Adipocyte (in vitro differentiated cells): Measurements from ENCODE around the gene DHRS13.

Experiments
- DNase-seq: peaks from one replicate; pipeline ENCODE4 v3.0.0-alpha.2; 2015; ENCODE audit warnings: low read depth
- H3K27me3 ChIP-seq: replicated peaks from 2 replicates; pipeline ENCODE4 v1.7.0; 2013; ENCODE audit warnings: mild to moderate bottlenecking, low read length, moderate library complexity; ENCODE audit not compliant: control insufficient read depth, insufficient read depth
- H3K36me3 ChIP-seq: 2 replicates; pipeline ENCODE4 v1.7.0; 2013; ENCODE audit warnings: low read length, mild to moderate bottlenecking, moderate library complexity; ENCODE audit not compliant: control insufficient read depth, insufficient read depth, severe bottlenecking
- H3K4me1 ChIP-seq: 2 replicates; pipeline ENCODE4 v1.7.0; 2013; ENCODE audit warnings: mild to moderate bottlenecking, low read length, moderate library complexity; ENCODE audit not compliant: control insufficient read depth, insufficient read depth
- H3K4me3 ChIP-seq: 2 replicates; pipeline ENCODE4 v1.7.0; 2013; ENCODE audit warnings: mild to moderate bottlenecking, low read length, moderate library complexity
- H3K9ac ChIP-seq: 2 replicates; pipeline ENCODE4 v1.7.0; 2013; ENCODE audit warnings: mild to moderate bottlenecking, low read length, moderate library complexity
- H3K9me3 ChIP-seq: 2 replicates; pipeline ENCODE4 v1.7.0; 2013; ENCODE audit warnings: mild to moderate bottlenecking, low read length, moderate library complexity; ENCODE audit not compliant: control insufficient read depth

The DHRS13 gene

DNA sequence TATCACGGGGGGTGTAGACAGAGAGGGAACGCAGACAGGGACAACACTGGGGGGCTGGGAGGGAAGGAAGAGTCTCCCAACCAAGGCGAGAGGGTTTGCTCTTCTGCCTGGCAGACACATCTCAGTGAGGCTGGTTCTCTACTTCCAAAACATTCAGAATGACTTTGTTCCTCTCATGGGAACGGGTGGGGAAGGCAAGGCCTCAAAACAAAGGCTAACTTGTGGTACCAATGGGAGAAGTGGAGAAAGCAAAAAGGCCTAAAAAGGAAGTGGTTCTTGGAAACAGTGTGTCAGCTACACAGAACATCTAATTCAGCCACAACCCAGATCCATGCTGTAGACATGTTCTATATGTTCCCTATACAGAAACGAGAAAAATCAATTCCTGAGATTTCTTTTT is 12.9 kb downstream of the DHRS13 start:
- H3K27me3 ChIP-seq = no peaks in the 10 kb centered on the region
- no peaks in the 10 kb centered on the region for H3K9me3 ChIP-seq
- H3K4me1 ChIP-seq = peaks cover 8% of the 10 kb centered on the region
- peaks cover 7% of the 10 kb centered on the region for H3K36me3 ChIP-seq
- no peak overlapping the region for H3K4me3 ChIP-seq
- no peak overlapping the region for H3K9ac ChIP-seq
- no peak for DNase-seq

DNA sequence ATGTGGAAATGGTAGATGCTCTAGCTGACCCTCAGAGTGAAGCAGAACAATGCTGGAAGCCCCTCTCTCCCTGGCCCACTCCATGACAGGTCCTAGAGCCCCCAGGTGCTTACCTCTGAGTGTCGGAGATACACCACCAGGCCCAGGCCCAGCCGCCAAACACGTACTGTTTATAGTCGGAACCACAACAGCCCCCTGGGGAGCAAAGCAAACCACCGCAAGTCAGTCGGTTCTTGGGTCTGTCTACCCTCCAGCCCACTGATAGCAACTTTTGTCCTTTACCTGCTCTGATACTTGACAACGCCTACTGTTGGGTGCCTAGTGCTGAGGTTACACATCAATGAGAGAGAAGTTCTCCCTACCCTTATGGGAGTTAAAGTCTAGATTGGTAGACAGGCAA is 14.0 kb downstream of the DHRS13 start:
- Histone ChIP-seq H3K4me1 (peaks cover 8% of the 10 kb centered on the region), H3K4me3 (no peak overlapping the region), H3K9ac (no peak overlapping the region), H3K9me3 (no peaks in the 10 kb centered on the region), H3K36me3 (peaks cover 16% of the 10 kb centered on the region), H3K27me3 (no peaks in the 10 kb centered on the region)
- DNase-seq = no peak

DNA sequence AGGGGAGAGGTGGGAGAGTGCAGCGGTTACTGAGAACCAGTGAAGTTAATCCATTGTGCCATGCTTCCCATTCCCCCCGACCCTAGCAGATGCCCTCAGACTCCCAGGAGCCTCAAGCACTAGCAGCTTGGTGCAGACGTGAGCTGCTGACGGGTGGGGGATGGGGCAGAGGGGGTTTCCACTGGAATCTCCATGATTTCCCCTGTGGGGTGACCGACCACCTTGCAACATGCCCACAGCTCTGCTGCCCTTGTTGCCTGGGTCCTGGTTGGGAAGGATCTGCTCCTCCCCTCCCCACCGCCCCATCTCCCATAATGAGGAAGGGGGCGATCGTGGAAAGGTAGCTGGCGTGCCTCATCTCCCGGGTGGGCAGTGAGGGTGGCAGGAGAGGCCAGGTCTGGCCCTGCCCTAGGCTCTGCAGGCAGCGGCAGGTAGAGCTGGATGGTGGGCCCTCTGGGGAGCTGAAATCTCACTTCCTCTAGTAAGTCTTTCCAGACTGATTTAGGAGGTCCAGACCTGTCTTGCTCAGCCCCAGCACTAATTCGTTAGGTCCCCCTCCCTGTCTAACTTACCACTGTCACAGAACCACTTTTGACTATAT is 14.9 kb downstream of the DHRS13 start:
- H3K9me3 ChIP-seq = no peaks in the 10 kb centered on the region
- peaks cover 22% of the 10 kb centered on the region for H3K36me3 ChIP-seq
- DNase-seq = no peak
- H3K9ac ChIP-seq = no peak overlapping the region
- H3K4me1 ChIP-seq = peaks cover 5% of the 10 kb centered on the region
- no peaks in the 10 kb centered on the region for H3K27me3 ChIP-seq
- H3K4me3 ChIP-seq = no peak overlapping the region

DNA sequence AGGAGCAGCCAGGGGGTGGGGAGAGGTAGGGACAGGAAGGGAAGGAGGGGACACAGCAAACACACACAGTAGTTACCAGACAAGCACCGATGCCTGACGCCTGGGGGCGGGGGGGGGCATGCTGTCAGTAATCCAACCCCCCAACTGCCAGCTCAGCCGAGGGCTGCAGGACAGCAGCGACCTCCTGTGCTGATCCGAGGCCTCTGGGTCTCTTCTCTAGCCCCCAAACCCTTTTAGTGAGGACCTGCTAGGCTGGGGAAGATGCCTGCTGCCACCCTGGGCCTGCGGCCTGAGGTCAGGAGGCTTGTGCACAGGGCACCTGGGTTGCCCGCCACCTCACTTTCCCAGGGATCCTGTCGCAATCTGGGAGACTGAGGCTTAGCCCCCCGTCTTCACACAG is 16.9 kb downstream of the DHRS13 start:
- Histone ChIP-seq H3K9me3 (no peaks in the 10 kb centered on the region), H3K4me3 (no peak overlapping the region), H3K4me1 (peaks cover 3% of the 10 kb centered on the region), H3K27me3 (no peaks in the 10 kb centered on the region), H3K36me3 (peaks cover 42% of the 10 kb centered on the region), H3K9ac (no peak overlapping the region)
- DNase-seq = no peak

DNA sequence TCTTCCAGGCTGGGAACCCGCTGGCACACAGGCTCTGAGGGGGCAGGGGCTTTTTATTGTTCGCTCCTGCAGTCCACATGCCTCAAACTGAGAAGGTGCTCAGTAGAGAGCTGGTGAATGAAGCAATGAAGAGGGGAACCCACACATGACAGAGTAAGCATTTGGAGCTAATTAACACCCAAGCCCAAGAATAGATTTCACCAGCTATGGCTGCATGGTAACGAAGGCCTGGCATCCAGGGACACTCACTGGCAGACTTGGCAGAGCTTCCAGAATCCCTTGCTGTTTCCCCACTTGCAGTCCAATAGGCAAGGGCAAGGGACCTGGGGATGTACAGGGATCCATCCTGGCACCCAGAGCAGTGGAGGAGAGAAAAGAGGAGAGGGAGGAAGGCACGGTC is 17.5 kb downstream of the DHRS13 start:
- H3K36me3 ChIP-seq = peaks cover 48% of the 10 kb centered on the region
- peaks cover 3% of the 10 kb centered on the region for H3K4me1 ChIP-seq
- no peak overlapping the region for H3K9ac ChIP-seq
- no peaks in the 10 kb centered on the region for H3K27me3 ChIP-seq
- no peak overlapping the region for H3K4me3 ChIP-seq
- no peaks in the 10 kb centered on the region for H3K9me3 ChIP-seq
- no peak for DNase-seq

DNA sequence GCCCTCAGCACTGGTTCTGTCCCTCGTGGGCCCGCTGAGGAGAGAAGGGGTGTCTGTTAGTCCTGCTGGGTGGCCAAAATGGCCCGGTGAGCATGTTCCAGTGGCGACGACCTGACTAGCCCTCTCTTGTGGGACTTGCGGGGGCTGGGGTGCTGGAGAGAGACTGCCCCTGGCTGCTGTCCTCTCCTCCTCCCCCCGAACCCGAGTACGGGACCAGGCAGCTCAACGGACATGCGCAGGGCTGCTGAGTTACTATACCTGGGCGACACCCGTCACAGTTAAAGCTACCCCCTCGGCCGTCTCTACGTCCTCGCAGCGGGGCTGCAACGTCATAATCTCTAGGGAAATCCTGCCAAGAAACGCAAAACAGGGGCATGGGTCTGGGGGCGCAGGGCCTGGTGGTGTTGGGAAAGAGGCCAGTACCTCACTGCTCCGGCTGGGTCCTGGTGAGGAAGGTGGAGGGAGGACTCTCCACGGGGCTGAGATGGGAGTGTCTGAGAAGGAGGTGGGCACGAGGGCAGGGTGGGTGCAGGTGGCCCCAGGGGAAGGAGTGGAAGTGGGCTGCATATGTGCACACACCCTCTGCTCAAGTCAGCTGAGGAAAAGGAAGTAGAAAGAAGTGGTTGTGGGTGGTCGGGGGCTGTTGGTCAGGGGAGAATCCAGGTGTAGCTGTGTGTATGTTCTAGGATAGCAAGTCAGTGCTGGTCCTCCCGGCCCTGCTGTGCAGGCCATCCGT is 18.7 kb downstream of the DHRS13 start:
- peaks cover 60% of the 10 kb centered on the region for H3K36me3 ChIP-seq
- DNase-seq = no peak
- no peak overlapping the region for H3K4me3 ChIP-seq
- no peak overlapping the region for H3K9ac ChIP-seq
- H3K4me1 ChIP-seq = no peaks in the 10 kb centered on the region
- no peaks in the 10 kb centered on the region for H3K27me3 ChIP-seq
- no peaks in the 10 kb centered on the region for H3K9me3 ChIP-seq

- Histone ChIP-seq H3K36me3 (peaks cover 71% of the 10 kb centered on the region), H3K9ac (no peak overlapping the region), H3K27me3 (no peaks in the 10 kb centered on the region), H3K4me3 (no peak overlapping the region), H3K9me3 (no peaks in the 10 kb centered on the region), H3K4me1 (no peaks in the 10 kb centered on the region)
- DNase-seq = no peak
These were observed 20.6 kb downstream of the DHRS13 start for GRCh38 chr17:28882154-28882895.

DNA sequence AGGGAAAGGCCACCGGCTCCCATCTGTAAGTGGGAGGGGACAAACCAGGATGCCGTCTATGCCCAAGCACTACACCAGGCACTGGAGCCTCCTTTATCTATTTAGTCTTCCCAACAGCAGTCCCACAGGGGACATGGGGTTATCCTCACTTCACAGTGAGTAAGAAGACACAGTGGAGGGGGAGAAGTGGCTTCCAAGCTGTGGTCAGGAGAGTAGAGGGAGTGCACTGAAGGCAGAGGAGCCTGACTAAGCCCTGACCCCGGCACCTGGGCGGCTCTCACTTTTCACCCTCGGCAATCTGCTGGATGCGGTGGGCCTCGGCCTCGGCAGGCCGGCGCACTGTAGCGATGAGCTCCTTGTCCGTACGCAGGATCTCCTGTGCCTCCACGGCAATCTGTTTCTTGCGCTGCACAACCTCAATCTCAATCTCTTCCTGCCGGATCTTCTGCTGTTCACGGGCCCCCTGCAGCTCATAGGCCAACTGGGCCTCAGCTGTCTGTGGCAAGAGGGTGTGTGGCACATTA is 21.3 kb downstream of the DHRS13 start:
- H3K4me1 ChIP-seq = no peaks in the 10 kb centered on the region
- peaks cover 71% of the 10 kb centered on the region for H3K36me3 ChIP-seq
- no peak overlapping the region for H3K9ac ChIP-seq
- H3K27me3 ChIP-seq = no peaks in the 10 kb centered on the region
- no peak overlapping the region for H3K4me3 ChIP-seq
- no peak for DNase-seq
- H3K9me3 ChIP-seq = no peaks in the 10 kb centered on the region

DNA sequence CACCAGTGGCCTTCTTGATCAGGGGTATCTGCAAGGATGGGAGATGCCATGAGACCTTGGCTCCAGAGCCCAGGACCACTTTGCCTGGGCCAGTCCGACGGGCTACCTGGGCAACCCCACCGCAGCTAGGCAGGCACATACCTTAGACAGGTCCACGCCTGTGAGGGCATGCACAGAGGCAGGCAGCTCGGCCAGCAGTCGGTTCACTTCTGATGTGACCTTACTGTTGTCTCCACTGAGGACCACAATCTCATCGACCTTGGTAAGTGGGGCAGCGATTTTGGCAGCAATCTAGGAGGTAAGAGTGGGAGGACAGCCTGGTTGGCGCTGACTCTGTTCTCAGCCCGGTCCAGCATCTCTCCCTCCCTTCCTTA is 22.3 kb downstream of the DHRS13 start:
- H3K4me3 ChIP-seq = no peak overlapping the region
- no peaks in the 10 kb centered on the region for H3K9me3 ChIP-seq
- no peak for DNase-seq
- H3K27me3 ChIP-seq = no peaks in the 10 kb centered on the region
- peaks cover 69% of the 10 kb centered on the region for H3K36me3 ChIP-seq
- no peak overlapping the region for H3K9ac ChIP-seq
- H3K4me1 ChIP-seq = no peaks in the 10 kb centered on the region

DNA sequence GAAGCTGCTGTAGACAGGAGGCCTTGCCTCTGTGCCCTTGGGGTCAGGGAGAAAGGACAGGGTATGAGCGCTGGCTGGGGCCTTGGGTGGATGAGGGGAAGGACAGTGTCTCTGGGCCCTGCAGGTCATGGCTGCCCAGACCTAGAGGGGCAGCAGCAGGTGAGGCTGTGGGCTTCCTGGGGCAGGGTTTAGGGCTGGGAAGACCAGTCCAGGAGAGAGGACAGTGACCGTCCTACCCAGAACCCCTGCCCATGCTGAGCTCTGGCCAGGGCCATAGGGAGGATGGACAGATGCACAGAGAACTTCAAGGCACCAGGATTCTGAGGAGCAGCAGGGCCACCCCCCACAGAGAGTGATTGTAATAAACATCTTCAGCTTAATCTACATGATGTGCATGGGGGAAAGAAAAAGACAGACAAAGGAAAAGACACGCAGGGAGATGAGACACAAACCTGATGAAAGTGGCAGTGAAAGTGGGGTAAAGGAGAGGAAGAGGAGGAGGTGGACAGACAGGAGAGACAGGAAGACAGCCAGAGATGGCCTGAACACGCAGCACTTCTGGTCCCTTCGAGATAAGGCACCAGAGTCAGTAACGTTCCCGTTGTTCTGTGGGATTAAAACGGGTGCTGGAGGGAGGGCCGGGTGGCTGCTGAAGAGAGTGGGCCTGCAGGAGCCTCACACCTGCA is 22.9 kb downstream of the DHRS13 start:
- Histone ChIP-seq H3K9me3 (no peaks in the 10 kb centered on the region), H3K9ac (no peak overlapping the region), H3K27me3 (no peaks in the 10 kb centered on the region), H3K4me3 (no peak overlapping the region), H3K36me3 (peaks cover 64% of the 10 kb centered on the region), H3K4me1 (no peaks in the 10 kb centered on the region)
- DNase-seq = no peak

- peak; percentile 48 for DNase-seq
- peaks cover 56% of the 10 kb centered on the region for H3K36me3 ChIP-seq
- H3K4me1 ChIP-seq = no peaks in the 10 kb centered on the region
- H3K9ac ChIP-seq = no peak overlapping the region
- H3K4me3 ChIP-seq = no peak overlapping the region
- no peaks in the 10 kb centered on the region for H3K9me3 ChIP-seq
- no peaks in the 10 kb centered on the region for H3K27me3 ChIP-seq
These were observed 23.9 kb downstream of the DHRS13 start for GRCh38 chr17:28878981-28879380.
